GM12891 (cell line): ENCODE measurements around the gene ADCY10.

Source experiments
- POLR2A ChIP-seq: IDR thresholded peaks from 2 replicates; pipeline ENCODE4 v1.6.1; 2011; ENCODE audit warnings: low read depth, low read length, control low read depth
- TAF1 ChIP-seq: IDR thresholded peaks from 2 replicates; pipeline ENCODE4 v1.6.1; 2011; ENCODE audit warnings: low read depth, low read length, control low read depth

DNA sequence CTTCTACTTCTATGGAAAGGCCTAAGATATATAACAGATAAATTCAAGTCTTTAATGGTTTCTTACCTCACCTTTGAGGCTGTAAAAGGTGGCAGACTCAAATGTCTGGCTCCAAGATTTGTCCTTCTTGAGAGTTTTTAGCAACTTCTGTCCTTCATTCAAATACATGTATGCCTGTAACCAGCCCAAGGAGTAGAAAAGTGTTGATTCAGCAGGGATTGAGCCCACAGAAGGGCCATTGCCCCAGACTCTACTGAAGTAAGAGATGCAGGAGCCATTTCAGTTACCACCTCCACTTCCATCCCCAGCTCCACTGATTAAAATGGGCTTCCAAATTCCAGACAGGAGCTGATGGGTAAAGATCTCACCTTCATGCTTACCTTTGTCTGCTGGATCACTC, 80.0 kb downstream of the ADCY10 start:
- TF ChIP-seq TAF1 (no peak), POLR2A (no peak)
